H1 (cell line): ENCODE measurements around the gene RASAL2. TPM values are rescaled to one million over a fixed set of nuclear protein-coding genes. Genes with fewer than 3 reads are reported as not detected.

Experiments used
- BRCA1 ChIP-seq: IDR thresholded peaks from 2 replicates; pipeline ENCODE4 v1.6.1; 2012; ENCODE audit warnings: low read depth, low read length, improper control_type of control experiment
- E2F6 ChIP-seq: IDR thresholded peaks from 2 replicates; pipeline ENCODE4 v1.6.1; 2012; ENCODE audit warnings: inconsistent platforms
- JUND ChIP-seq: IDR thresholded peaks from 2 replicates; pipeline ENCODE4 v1.6.1; 2011; ENCODE audit warnings: mild to moderate bottlenecking, improper control_type of control experiment, low read length
- KDM1A ChIP-seq: fragments of 200-600, 300-600 bp; sonication (generic); IDR thresholded peaks from 2 replicates; pipeline ENCODE4 v1.7.1; 2016; ENCODE audit warnings: mild to moderate bottlenecking, low read length, borderline replicate concordance
- polyA plus RNA-seq, 7 experiments: library from polyadenylated mRNA; depleted of rRNA in 3 of 7; stranded (reverse) in 5 of 7; unstranded in 2 of 7; fragments of >200 nt in 5 of 7; fragments of 200-250 nt in 2 of 7; gene quantifications; 1 replicate in 5 of 7; 2 replicates in 1 of 7; 4 replicates in 1 of 7; pipeline versions ENCODE4 v1.2.1 to v1.2.3, GENCODE V29; 2011 to 2013; ENCODE audit warnings: missing spikeins in 2 of 7, mixed read lengths in 2 of 7
- total RNA-seq: library from RNA; stranded (reverse); fragmentation: NEBNext Ultra II Directional; extraction: Animal tissue kit (Norgen Biotek cat#: 25700); gene quantifications from 2 replicates; pipeline ENCODE4 v1.2.1, GENCODE V29; 2021

RASAL2 gene
- total and polyA plus RNA-seq, 2 of the 8 experiments (the other 6 are each of a cell fraction or from before 2014, with no cell fraction given) = 15.9 to 32.5 TPM

GRCh38 chr1:178046591-178047270 is 47.2 kb upstream of the RASAL2 start (continued):
- TF ChIP-seq BRCA1 (no peak), JUND (no peak), E2F6 (no peak), KDM1A (no peak)
